ENCODE results near the gene ATP1B3. TPM values are rescaled to one million over a fixed set of nuclear protein-coding genes. Genes with fewer than 3 reads are reported as not detected.

ATP1B3 gene
- total RNA-seq: 197 and 231 TPM in 2 replicates

DNA sequence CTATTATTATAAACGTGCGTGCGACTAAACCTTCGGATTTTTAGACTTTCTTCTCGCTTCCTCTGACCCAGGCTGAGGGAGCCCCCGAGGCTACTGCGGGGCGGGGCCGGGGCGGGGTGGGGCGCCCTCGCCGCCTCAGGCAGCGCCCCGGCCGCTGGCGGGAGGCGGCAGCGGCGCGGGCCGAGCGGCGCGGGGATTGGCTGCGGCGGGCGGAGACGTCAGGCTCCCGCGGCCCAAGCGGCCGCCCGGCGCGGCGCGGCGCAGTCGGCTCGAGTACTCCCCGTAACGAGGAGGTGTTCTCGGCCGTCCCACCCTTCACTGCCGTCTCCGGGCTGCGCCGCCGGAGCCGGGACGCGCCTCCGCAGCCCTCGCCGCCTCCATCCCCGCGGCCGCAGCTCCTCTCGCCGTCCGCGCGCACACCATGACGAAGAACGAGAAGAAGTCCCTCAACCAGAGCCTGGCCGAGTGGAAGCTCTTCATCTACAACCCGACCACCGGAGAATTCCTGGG, at the start of gene ATP1B3:
ATP1B3 (plus strand) TSS at position 263 of the 510 bp plus-strand sequence; CDS start at position 422, 159 bp downstream.
- Mint-ChIP-seq H3K4me1 (ENCODE audit: low read depth) (peaks cover 34% of the 10 kb centered on the region), H3K27ac (peak within 1 kb of the TSS; percentile 90), H3K27me3 (ENCODE audit: insufficient read depth) (peaks cover 1% of the 10 kb centered on the region), H3K9me3 (no peaks in the 10 kb centered on the region), H3K36me3 (ENCODE audit: low read depth) (peaks cover 20% of the 10 kb centered on the region), H3K4me3 (peak within 1 kb of the TSS; percentile 95)
- intact Hi-C loops (cut with micrococcal nuclease): loop anchor here (1.0 to 10.0 kb wide), 11 partner anchors 80 to 1126 kb away; partner anchors contain the start of genes GK5, PXYLP1, RASA2 and SLC25A36
- DNase-seq (ENCODE audit: low spot score): peak; percentile 81

- H3K9me3 Mint-ChIP-seq: no peaks in the 10 kb centered on the region
Measured at GRCh38 chr3:141828487-141828886, 48.0 kb upstream of the ATP1B3 start.

DNA sequence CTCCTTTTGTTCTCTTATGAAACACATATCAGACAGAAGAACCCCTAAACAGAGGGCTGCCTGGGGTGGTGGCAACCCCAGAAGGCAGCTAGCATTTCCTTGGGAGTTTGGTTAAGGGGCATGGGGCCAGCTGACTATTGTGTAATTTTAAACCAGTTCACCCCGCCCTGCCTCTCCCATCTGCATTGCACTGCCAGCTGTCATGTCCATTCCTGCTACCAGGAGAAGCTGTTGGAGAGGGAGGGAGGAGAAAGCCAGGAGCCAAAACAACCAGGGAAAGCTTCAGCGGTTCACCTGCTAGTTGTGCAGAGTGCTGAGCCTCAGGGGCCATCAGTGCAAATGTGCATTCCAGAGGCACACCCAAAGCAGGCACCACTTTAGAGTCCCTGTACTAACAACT, 47.6 kb upstream of the ATP1B3 start:
- Mint-ChIP-seq H3K27ac (no peak overlapping the region), H3K9me3 (no peaks in the 10 kb centered on the region), H3K4me3 (no peak overlapping the region), H3K4me1 (ENCODE audit: low read depth) (no peaks in the 10 kb centered on the region), H3K36me3 (ENCODE audit: low read depth) (no peaks in the 10 kb centered on the region), H3K27me3 (ENCODE audit: insufficient read depth) (peaks cover 13% of the 10 kb centered on the region)
- no peak for DNase-seq (ENCODE audit: low spot score)
- intact Hi-C loops (cut with micrococcal nuclease): no loop called here

More at GRCh38 chr3:141828487-141828886, 48.0 kb upstream of the ATP1B3 start:
- Mint-ChIP-seq H3K4me1 (ENCODE audit: low read depth) (no peaks in the 10 kb centered on the region), H3K36me3 (ENCODE audit: low read depth) (no peaks in the 10 kb centered on the region), H3K4me3 (no peak overlapping the region), H3K27me3 (ENCODE audit: insufficient read depth) (peaks cover 13% of the 10 kb centered on the region), H3K27ac (no peak overlapping the region)
- no peak for DNase-seq (ENCODE audit: low spot score)
- intact Hi-C loops (cut with micrococcal nuclease): no loop called here

GRCh38 chr3:141830508-141830907, 45.9 kb upstream of the ATP1B3 start:
- no peak overlapping the region for H3K27ac Mint-ChIP-seq
- H3K4me3 Mint-ChIP-seq: no peak overlapping the region
- no peak for DNase-seq (ENCODE audit: low spot score)
- H3K36me3 Mint-ChIP-seq (ENCODE audit: low read depth): no peaks in the 10 kb centered on the region
- intact Hi-C loops (cut with micrococcal nuclease): no loop called here
- no peaks in the 10 kb centered on the region for H3K4me1 Mint-ChIP-seq (ENCODE audit: low read depth)
- no peaks in the 10 kb centered on the region for H3K9me3 Mint-ChIP-seq
- H3K27me3 Mint-ChIP-seq (ENCODE audit: insufficient read depth): peaks cover 13% of the 10 kb centered on the region

- no peak for DNase-seq (ENCODE audit: low spot score)
- Mint-ChIP-seq H3K27me3 (ENCODE audit: insufficient read depth) (peaks cover 7% of the 10 kb centered on the region), H3K36me3 (ENCODE audit: low read depth) (no peaks in the 10 kb centered on the region), H3K9me3 (no peaks in the 10 kb centered on the region), H3K4me1 (ENCODE audit: low read depth) (no peaks in the 10 kb centered on the region), H3K4me3 (no peak overlapping the region), H3K27ac (no peak overlapping the region)
- intact Hi-C loops (cut with micrococcal nuclease): no loop called here
Measured at GRCh38 chr3:141834292-141834691, 42.2 kb upstream of the ATP1B3 start.

- Mint-ChIP-seq H3K27ac (no peak overlapping the region), H3K4me1 (ENCODE audit: low read depth) (peaks cover under 1% of the 10 kb centered on the region), H3K27me3 (ENCODE audit: insufficient read depth) (peaks cover 7% of the 10 kb centered on the region), H3K9me3 (no peaks in the 10 kb centered on the region), H3K36me3 (ENCODE audit: low read depth) (no peaks in the 10 kb centered on the region), H3K4me3 (no peak overlapping the region)
- intact Hi-C loops (cut with micrococcal nuclease): no loop called here
- no peak for DNase-seq (ENCODE audit: low spot score)
Measured at GRCh38 chr3:141835557-141836229, 40.8 kb upstream of the ATP1B3 start.

DNA sequence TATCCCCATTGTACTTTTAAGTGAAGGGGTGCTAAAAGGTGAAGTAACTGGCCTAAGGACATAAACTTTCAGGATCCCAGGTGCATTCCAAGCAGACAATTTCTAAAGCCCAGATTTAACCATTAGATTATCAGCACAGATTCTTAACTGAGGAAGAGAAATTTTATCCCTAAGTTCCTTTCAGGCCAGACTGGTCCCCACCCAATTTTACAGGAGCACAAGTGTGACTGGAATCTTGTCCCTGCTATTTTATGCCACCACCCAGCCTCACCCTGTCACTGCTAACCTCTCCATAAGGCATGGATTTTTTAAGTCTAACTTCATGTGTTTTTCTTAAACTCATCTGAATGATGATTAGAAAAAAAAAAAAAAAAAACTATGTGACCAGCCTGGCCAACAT, 37.1 kb upstream of the ATP1B3 start:
- Mint-ChIP-seq H3K36me3 (ENCODE audit: low read depth) (no peaks in the 10 kb centered on the region), H3K27me3 (ENCODE audit: insufficient read depth) (no peaks in the 10 kb centered on the region), H3K27ac (no peak overlapping the region), H3K9me3 (no peaks in the 10 kb centered on the region), H3K4me3 (no peak overlapping the region), H3K4me1 (ENCODE audit: low read depth) (peaks cover 8% of the 10 kb centered on the region)
- DNase-seq (ENCODE audit: low spot score): no peak
- intact Hi-C loops (cut with micrococcal nuclease): no loop called here

- intact Hi-C loops (cut with micrococcal nuclease): no loop called here
- Mint-ChIP-seq H3K4me1 (ENCODE audit: low read depth) (peaks cover 8% of the 10 kb centered on the region), H3K4me3 (no peak overlapping the region), H3K36me3 (ENCODE audit: low read depth) (no peaks in the 10 kb centered on the region), H3K27me3 (ENCODE audit: insufficient read depth) (no peaks in the 10 kb centered on the region), H3K27ac (peak overlapping the region; percentile 10), H3K9me3 (no peaks in the 10 kb centered on the region)
- DNase-seq (ENCODE audit: low spot score): no peak
Measured at GRCh38 chr3:141840737-141841544, 35.5 kb upstream of the ATP1B3 start.

- no peak for DNase-seq (ENCODE audit: low spot score)
- intact Hi-C loops (cut with micrococcal nuclease): no loop called here
- Mint-ChIP-seq H3K36me3 (ENCODE audit: low read depth) (no peaks in the 10 kb centered on the region), H3K27ac (no peak overlapping the region), H3K9me3 (no peaks in the 10 kb centered on the region), H3K4me3 (no peak overlapping the region), H3K4me1 (ENCODE audit: low read depth) (peaks cover 8% of the 10 kb centered on the region), H3K27me3 (ENCODE audit: insufficient read depth) (no peaks in the 10 kb centered on the region)
Measured at GRCh38 chr3:141844108-141844507, 32.3 kb upstream of the ATP1B3 start.

DNA sequence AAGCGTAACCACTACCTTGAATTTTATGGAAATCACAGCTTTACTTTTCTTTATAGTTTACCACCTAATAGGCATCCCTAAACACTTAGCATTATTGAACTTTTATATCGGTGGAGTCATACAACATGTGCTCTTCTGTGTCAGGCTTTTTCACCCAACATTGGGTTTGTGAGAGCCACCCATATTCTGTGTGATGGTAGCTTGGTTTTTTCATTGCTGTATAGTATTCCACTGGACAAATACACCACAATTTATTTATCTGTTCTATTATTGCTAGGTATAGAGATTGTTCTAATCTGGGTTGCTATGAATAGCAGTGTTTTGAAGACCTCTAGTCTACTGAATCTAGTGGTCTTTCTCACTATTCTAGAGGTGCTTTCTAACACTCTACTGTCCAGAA, 31.6 kb upstream of the ATP1B3 start:
- intact Hi-C loops (cut with micrococcal nuclease): no loop called here
- H3K9me3 Mint-ChIP-seq: no peaks in the 10 kb centered on the region
- DNase-seq (ENCODE audit: low spot score): no peak
- H3K4me3 Mint-ChIP-seq: no peak overlapping the region
- no peaks in the 10 kb centered on the region for H3K36me3 Mint-ChIP-seq (ENCODE audit: low read depth)
- H3K27me3 Mint-ChIP-seq (ENCODE audit: insufficient read depth): no peaks in the 10 kb centered on the region
- H3K4me1 Mint-ChIP-seq (ENCODE audit: low read depth): peaks cover 8% of the 10 kb centered on the region
- H3K27ac Mint-ChIP-seq: no peak overlapping the region

DNA sequence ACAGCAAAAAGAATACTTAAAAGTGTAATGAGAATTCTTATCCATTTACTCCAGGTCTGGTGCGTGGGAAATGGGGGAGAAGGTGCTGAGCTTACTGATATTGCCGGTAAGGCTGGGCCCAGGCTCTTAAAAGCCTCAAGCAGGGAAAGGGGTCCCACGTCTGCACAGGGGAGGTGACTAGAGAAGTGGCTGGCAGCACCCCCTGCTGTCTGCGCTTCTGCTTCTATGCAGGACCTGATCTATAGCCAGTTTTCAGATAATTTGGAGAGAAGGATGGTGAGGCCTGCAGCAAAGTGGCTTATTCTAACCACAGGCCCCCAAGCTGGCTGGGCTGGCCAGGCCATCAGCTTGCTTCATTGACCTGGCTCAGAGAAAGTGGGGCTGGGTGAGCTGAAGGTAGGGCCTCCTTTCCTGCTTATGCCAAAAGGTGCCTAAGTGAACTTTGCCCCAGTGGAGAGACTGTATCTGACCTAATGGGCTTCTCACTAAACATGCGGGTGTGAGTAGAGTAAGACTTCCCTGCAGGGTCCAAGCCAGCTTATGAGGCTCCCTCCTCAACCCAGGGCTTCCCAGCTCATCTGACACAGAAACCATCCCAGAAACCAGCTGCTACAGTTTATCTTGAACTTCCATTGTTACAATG, 30.9 kb upstream of the ATP1B3 start:
- no peaks in the 10 kb centered on the region for H3K9me3 Mint-ChIP-seq
- H3K27me3 Mint-ChIP-seq (ENCODE audit: insufficient read depth): no peaks in the 10 kb centered on the region
- DNase-seq (ENCODE audit: low spot score): peak; percentile 2
- no peaks in the 10 kb centered on the region for H3K36me3 Mint-ChIP-seq (ENCODE audit: low read depth)
- no peak overlapping the region for H3K4me3 Mint-ChIP-seq
- peaks cover 8% of the 10 kb centered on the region for H3K4me1 Mint-ChIP-seq (ENCODE audit: low read depth)
- H3K27ac Mint-ChIP-seq: no peak overlapping the region
- intact Hi-C loops (cut with micrococcal nuclease): no loop called here

DNA sequence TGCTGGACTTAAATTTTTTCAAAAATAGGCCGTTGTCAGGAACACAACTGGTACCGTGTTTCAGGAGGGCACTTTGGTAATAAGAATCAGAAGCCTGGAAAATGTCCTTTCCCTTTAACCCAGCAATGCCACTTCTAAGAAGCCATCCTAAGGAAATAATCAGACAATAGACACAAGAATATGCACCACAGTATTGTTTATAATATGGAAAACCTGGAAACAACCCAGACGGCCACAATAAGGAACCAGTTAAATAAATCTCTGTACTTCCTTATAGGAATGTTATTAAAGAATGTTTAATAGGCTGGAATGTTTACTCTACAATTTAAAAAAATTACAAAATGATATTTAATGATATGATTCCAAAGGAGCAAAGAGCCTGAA, 30.4 kb upstream of the ATP1B3 start:
- no peak overlapping the region for H3K4me3 Mint-ChIP-seq
- no peak overlapping the region for H3K27ac Mint-ChIP-seq
- no peaks in the 10 kb centered on the region for H3K36me3 Mint-ChIP-seq (ENCODE audit: low read depth)
- intact Hi-C loops (cut with micrococcal nuclease): no loop called here
- no peaks in the 10 kb centered on the region for H3K9me3 Mint-ChIP-seq
- no peaks in the 10 kb centered on the region for H3K27me3 Mint-ChIP-seq (ENCODE audit: insufficient read depth)
- peaks cover 3% of the 10 kb centered on the region for H3K4me1 Mint-ChIP-seq (ENCODE audit: low read depth)
- DNase-seq (ENCODE audit: low spot score): no peak

Data from activated T-helper 1 cell treated with anti-CD3 and anti-CD28 coated beads, Interleukin-12 subunit alpha, Interleukin-12 subunit beta, Interleukin-2, Interleukin-4 antibody, amounts not matched to agents 30 ng/mL and 10 ng/mL and 1 ng/mL, durations not matched to agents 14 hours and 24 hours and 36 hours (primary cell).